ENCODE results near the gene GPD2. TPM values are rescaled to one million over a fixed set of nuclear protein-coding genes. Genes with fewer than 3 reads are reported as not detected.

The GPD2 gene
- total and polyA plus RNA-seq, 2 donors (not counting 1 experiment from before 2014, with no cell fraction given) = 5.1 to 26.8 TPM

GRCh38 chr2:156548413-156548812 lies 112.2 kb downstream of the GPD2 start:
- intact Hi-C loops (cut with micrococcal nuclease) = no loop called here
- no peak for ATAC-seq (ENCODE audit: low read depth)
- CTCF ChIA-PET = interaction anchor here (0.5 kb wide), 1 partner anchor 41 kb away, joined by 3 read pairs; no protein-coding TSS in a partner anchor

More at GRCh38 chr2:156548413-156548812, 112.2 kb downstream of the GPD2 start:
- Histone ChIP-seq H2AFZ (ENCODE audit: insufficient read depth, low read depth, low read length, poor library complexity, severe bottlenecking) (no peak overlapping the region), H3K79me2 (ENCODE audit: control insufficient read depth, insufficient read depth, low read length) (no peaks in the 10 kb centered on the region), H3K27ac (ENCODE audit: low read length in 2 of 2) (no peak overlapping the region), H3K27me3 (replicated peaks in 1 of 4; ENCODE audit: control extremely low read depth in 1 of 4, control insufficient read depth in 3 of 4, insufficient read depth in 4 of 4, low read length in 3 of 4) (no peaks in the 10 kb centered on the region), H3K4me3 (ENCODE audit: control extremely low read depth in 1 of 5, extremely low read depth in 1 of 5, insufficient read depth in 1 of 5, low read depth in 2 of 5, low read length in 4 of 5) (no peak overlapping the region), H4K20me1 (ENCODE audit: control insufficient read depth, insufficient read depth, low read length, poor library complexity, severe bottlenecking) (no peaks in the 10 kb centered on the region), H3K9ac (ENCODE audit: low read length) (no peak overlapping the region), H3K9me3 (ENCODE audit: control extremely low read depth in 1 of 3, control insufficient read depth in 2 of 3, insufficient read depth in 1 of 3, low read length in 2 of 3) (no peaks in the 10 kb centered on the region), H3K4me2 (replicated peaks; ENCODE audit: low read depth, low read length, poor library complexity, severe bottlenecking) (no peak overlapping the region), H3K36me3 (replicated peaks in 1 of 2; ENCODE audit: control extremely low read depth in 1 of 2, control insufficient read depth in 1 of 2, extremely low read depth in 1 of 2, insufficient read depth in 2 of 2, low read length in 1 of 2) (peaks cover 2 to 4% of the 10 kb centered on the region in 2 experiments), H3K4me1 (ENCODE audit: control insufficient read depth in 2 of 2, insufficient read depth in 2 of 2, low read length in 2 of 2) (no peaks in the 10 kb centered on the region)
- no peak overlapping the region for H3K27ac Mint-ChIP-seq
- no peak overlapping the region for H3K4me3 Mint-ChIP-seq
- POLR2A ChIA-PET = no interaction called here
- H3K4me1 Mint-ChIP-seq = no peaks in the 10 kb centered on the region
- WGBS (ENCODE audit: insufficient coverage) = no CpG with 5 or more reads among the region's 3 CpGs
- DNase-seq = no peak
- no peak for TF ChIP-seq EZH2 (IDR thresholded peaks at IDR 0.05; ENCODE audit: borderline replicate concordance, insufficient read depth, low read depth, low read length, poor library complexity, severe bottlenecking)
- TF ChIP-seq CTCF (IDR thresholded peaks at IDR 0.05) = no peak
- H3K9me3 Mint-ChIP-seq (ENCODE audit: insufficient read depth) = no peaks in the 10 kb centered on the region
- no peaks in the 10 kb centered on the region for H3K27me3 Mint-ChIP-seq
